A549 (cell line): ENCODE data around the gene RBM26.

Source experiments
- KDM1A ChIP-seq: fragments of 200-600 bp; sonication (generic); IDR thresholded peaks from 2 replicates; pipeline ENCODE4 v1.6.1; 2016; ENCODE audit warnings: low read depth, mild to moderate bottlenecking
- NR3C1 ChIP-seq: fragments of >200 bp; sonication (Bioruptor Twin); formaldehyde crosslinking; IDR thresholded peaks from 3 replicates; pipeline ENCODE4 v1.6.1; 2017
- POLR2A ChIP-seq: IDR thresholded peaks from 2 replicates; pipeline ENCODE4 v1.6.1; 2012; ENCODE audit warnings: mild to moderate bottlenecking, low read length
- POLR2AphosphoS2 ChIP-seq: conservative IDR thresholded peaks from 2 replicates; pipeline ENCODE4 v1.6.1; 2012; ENCODE audit warnings: low read length, improper control_type of control experiment, inconsistent platforms
- TP53 ChIP-seq: fragments of 250-450 bp; sonication (Bioruptor Pico); IDR thresholded peaks from 2 replicates; pipeline ENCODE4 v1.5.0; 2021; ENCODE audit warnings: mild to moderate bottlenecking, moderate library complexity
- TF ChIP-seq, protein P1 (sequence below): fragments of >200 bp; sonication (Bioruptor Twin); formaldehyde crosslinking; IDR thresholded peaks from 3 replicates; pipeline ENCODE4 v1.5.1; 2016
- TF ChIP-seq, protein P2 (sequence below): IDR thresholded peaks from 2 replicates; pipeline ENCODE4 v1.6.1; 2012
- TF ChIP-seq, protein P3 (sequence below): fragments of 250-450 bp; sonication (Bioruptor Pico); IDR thresholded peaks from 2 replicates; pipeline ENCODE4 v1.5.0; 2021; ENCODE audit warnings: mild to moderate bottlenecking, moderate library complexity, borderline replicate concordance

DNA sequence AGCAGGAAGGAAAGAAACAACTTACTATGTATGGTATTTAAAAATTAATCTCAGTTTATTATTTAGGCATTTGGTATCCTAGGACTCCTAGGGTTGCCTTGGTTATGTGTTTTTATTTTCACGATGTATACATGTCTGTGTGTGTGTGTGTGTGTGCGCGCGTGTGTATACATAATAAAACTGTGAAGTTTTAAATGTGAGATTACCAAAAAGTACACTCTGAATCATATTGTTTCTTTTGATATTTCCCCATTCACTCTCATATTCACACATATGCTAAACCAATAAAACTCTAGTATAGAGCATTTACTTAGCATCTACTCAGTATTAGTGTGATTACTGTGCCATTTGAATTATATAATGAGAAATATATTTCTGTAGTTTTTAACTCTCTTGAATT, 44.1 kb upstream of the RBM26 start:
- TF ChIP-seq POLR2A: no peak
- TF ChIP-seq, protein P1, sequence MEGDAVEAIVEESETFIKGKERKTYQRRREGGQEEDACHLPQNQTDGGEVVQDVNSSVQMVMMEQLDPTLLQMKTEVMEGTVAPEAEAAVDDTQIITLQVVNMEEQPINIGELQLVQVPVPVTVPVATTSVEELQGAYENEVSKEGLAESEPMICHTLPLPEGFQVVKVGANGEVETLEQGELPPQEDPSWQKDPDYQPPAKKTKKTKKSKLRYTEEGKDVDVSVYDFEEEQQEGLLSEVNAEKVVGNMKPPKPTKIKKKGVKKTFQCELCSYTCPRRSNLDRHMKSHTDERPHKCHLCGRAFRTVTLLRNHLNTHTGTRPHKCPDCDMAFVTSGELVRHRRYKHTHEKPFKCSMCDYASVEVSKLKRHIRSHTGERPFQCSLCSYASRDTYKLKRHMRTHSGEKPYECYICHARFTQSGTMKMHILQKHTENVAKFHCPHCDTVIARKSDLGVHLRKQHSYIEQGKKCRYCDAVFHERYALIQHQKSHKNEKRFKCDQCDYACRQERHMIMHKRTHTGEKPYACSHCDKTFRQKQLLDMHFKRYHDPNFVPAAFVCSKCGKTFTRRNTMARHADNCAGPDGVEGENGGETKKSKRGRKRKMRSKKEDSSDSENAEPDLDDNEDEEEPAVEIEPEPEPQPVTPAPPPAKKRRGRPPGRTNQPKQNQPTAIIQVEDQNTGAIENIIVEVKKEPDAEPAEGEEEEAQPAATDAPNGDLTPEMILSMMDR: no peak
- TF ChIP-seq TP53 (CRISPR knock-in tag): no peak
- TF ChIP-seq KDM1A: no peak
- no peak for TF ChIP-seq NR3C1
- no peak for TF ChIP-seq POLR2AphosphoS2
- TF ChIP-seq, protein P2, sequence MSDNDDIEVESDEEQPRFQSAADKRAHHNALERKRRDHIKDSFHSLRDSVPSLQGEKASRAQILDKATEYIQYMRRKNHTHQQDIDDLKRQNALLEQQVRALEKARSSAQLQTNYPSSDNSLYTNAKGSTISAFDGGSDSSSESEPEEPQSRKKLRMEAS: no peak
- TF ChIP-seq, protein P3, sequence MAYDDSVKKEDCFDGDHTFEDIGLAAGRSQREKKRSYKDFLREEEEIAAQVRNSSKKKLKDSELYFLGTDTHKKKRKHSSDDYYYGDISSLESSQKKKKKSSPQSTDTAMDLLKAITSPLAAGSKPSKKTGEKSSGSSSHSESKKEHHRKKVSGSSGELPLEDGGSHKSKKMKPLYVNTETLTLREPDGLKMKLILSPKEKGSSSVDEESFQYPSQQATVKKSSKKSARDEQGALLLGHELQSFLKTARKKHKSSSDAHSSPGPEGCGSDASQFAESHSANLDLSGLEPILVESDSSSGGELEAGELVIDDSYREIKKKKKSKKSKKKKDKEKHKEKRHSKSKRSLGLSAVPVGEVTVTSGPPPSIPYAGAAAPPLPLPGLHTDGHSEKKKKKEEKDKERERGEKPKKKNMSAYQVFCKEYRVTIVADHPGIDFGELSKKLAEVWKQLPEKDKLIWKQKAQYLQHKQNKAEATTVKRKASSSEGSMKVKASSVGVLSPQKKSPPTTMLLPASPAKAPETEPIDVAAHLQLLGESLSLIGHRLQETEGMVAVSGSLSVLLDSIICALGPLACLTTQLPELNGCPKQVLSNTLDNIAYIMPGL (CRISPR knock-in tag): no peak
